Measurements from ENCODE around the gene RUNX3. TPM values are rescaled to one million over a fixed set of nuclear protein-coding genes. Genes with fewer than 3 reads are reported as not detected.

Gene RUNX3
- total and polyA plus RNA-seq, 2 donors (not counting 3 experiments of a cell fraction or from before 2014, with no cell fraction given) = not detected

- TF ChIP-seq JUN (IDR thresholded peaks at IDR 0.05; ENCODE audit: borderline replicate concordance, insufficient read depth, insufficient read length, low read depth) = no peak
- no peak for TF ChIP-seq POLR2AphosphoS5 (IDR thresholded peaks at IDR 0.05; ENCODE audit: insufficient read depth, low read depth, low read length)
- TF ChIP-seq FOS (IDR thresholded peaks at IDR 0.05; ENCODE audit: borderline replicate concordance, insufficient read depth, low read length) = no peak
- TF ChIP-seq EZH2 (IDR thresholded peaks at IDR 0.05; ENCODE audit: borderline replicate concordance, low read depth, low read length, severe bottlenecking) = no peak
- TF ChIP-seq POLR2A (IDR thresholded peaks at IDR 0.05; ENCODE audit: low read depth, low read length) = no peak
- no peak for TF ChIP-seq CTCF (IDR thresholded peaks at IDR 0.05; ENCODE audit: extremely low read depth in 1 of 2, insufficient read depth in 1 of 2, low read depth in 1 of 2, low read length in 2 of 2)
- TF ChIP-seq MAX (IDR thresholded peaks at IDR 0.05; ENCODE audit: insufficient read depth, insufficient read length) = no peak
- no peak for TF ChIP-seq GATA2 (IDR thresholded peaks at IDR 0.05; ENCODE audit: insufficient read depth, insufficient read length, low read depth, low read length)
- TF ChIP-seq MYC (IDR thresholded peaks at IDR 0.05; ENCODE audit: low read depth, low read length) = no peak
- CTCF ChIA-PET = interaction anchor here (1.4 kb wide), 1 partner anchor 10 kb away, joined by 4 read pairs; no protein-coding TSS in a partner anchor
- dilution Hi-C loops (cut with MboI; ENCODE audit: extremely low pct_ligation_motif_present, low sequenced_read_pairs) = no loop called here
- H3K9me3 ChIP-seq (replicated peaks; ENCODE audit: control insufficient read depth, insufficient read depth, low read length) = no peaks in the 10 kb centered on the region
- no peaks in the 10 kb centered on the region for H3K36me3 ChIP-seq (ENCODE audit: control insufficient read depth in 2 of 2, extremely low read depth in 1 of 2, insufficient read depth in 2 of 2, low read length in 2 of 2)
- H3K9ac ChIP-seq (replicated peaks; ENCODE audit: extremely low read depth, insufficient read depth, low read length) = no peak overlapping the region
- no peaks in the 10 kb centered on the region for H3K4me1 ChIP-seq (ENCODE audit: control insufficient read depth, extremely low read depth, insufficient read depth, low read length)
- H3K4me2 ChIP-seq (ENCODE audit: insufficient read depth, low read length) = no peak overlapping the region
- FAIRE-seq = no peak
- H3K27me3 ChIP-seq (ENCODE audit: control insufficient read depth in 2 of 2, insufficient read depth in 2 of 2, low read length in 2 of 2) = peaks cover 0 to 5% of the 10 kb centered on the region in 2 experiments
- no TSS peak for BruUV-seq (replicated peaks)
- H3K79me2 ChIP-seq (ENCODE audit: control insufficient read depth, insufficient read depth, low read length) = no peaks in the 10 kb centered on the region
- intact Hi-C loops (cut with micrococcal nuclease) = no loop called here
- no peaks in the 10 kb centered on the region for H3K9me1 ChIP-seq (replicated peaks; ENCODE audit: control insufficient read depth, extremely low read depth, insufficient read depth, low read length)
- no peak overlapping the region for H3K4me3 ChIP-seq (replicated peaks in 1 of 3; ENCODE audit: insufficient read depth in 1 of 3, low read depth in 1 of 3, low read length in 3 of 3)
- DNase-seq (ENCODE audit: low read depth, low spot score) = no peak
- POLR2A ChIA-PET = no interaction called here
- no peak overlapping the region for H3K27ac ChIP-seq (ENCODE audit: insufficient read depth, low read depth, low read length)
- H4K20me1 ChIP-seq (replicated peaks; ENCODE audit: control insufficient read depth, extremely low read depth, insufficient read depth, low read length) = no peaks in the 10 kb centered on the region
- H2AFZ ChIP-seq (ENCODE audit: low read depth, low read length) = no peak overlapping the region
These were observed 11.0 kb downstream of the RUNX3 start for GRCh38 chr1:24918995-24919605.
